HCT116 (cell line): ENCODE results near the gene CNTNAP2. TPM values are rescaled to one million over a fixed set of nuclear protein-coding genes. Genes with fewer than 3 reads are reported as not detected.

Experiments used
- ATAC-seq: fragments of 200-7000 bp; cut with Tn5 transposase; 2 replicates; pipeline ENCODE4 v1.9.1; 2020; ENCODE audit warnings: mild to moderate bottlenecking, moderate library complexity
- BruUV-seq: library from RNA; stranded (reverse); fragments of 400-500 nt; replicated peaks from 2 replicates; lab custom pipeline; 2021; lab: Mats Ljungman, UMichigan
- CTCF ChIA-PET: fragments of 300-600 bp; sonication (Branson Sonifier 250); formaldehyde crosslinking; loops from one replicate; lab custom pipeline; 2021; ENCODE audit warnings: antibody characterized with exemption; lab: Charles Lee
- POLR2A ChIA-PET: fragments of 300-600, 350-600 bp; sonication (Branson Sonifier 250); formaldehyde crosslinking; loops from one replicate; lab custom pipeline; 2021; ENCODE audit warnings: antibody characterized with exemption; lab: Charles Lee
- RAD21 ChIA-PET, 2 experiments: fragments of 300-600 bp; sonication (Branson Sonifier 250); formaldehyde crosslinking; loops; one replicate each; lab custom pipeline; 2023; ENCODE audit warnings: low total read pairs in 2 of 2; ENCODE audit not compliant: uncharacterized antibody in 2 of 2, unreplicated experiment in 2 of 2, low non-redundant PET in 1 of 2; lab: Charles Lee
- DNase-seq: peaks from one replicate; pipeline ENCODE4 v3.0.0-alpha.2; 2010; ENCODE audit warnings: low read depth, low spot score
- H2AFZ ChIP-seq: fragments of 200-600 bp; shearing (Covaris generic), sonication (generic); 2 replicates; pipeline ENCODE4 v1.6.1; 2017; ENCODE audit warnings: low read depth, mixed run types, mixed read lengths, antibody characterized with exemption, low read length; ENCODE audit not compliant: poor library complexity, severe bottlenecking
- H3K27ac ChIP-seq: 2 replicates; pipeline ENCODE4 v1.5.1; 2012; ENCODE audit warnings: low read depth, low read length
- H3K27me3 ChIP-seq: fragments of 200-600 bp; sonication (generic); 2 replicates; pipeline ENCODE4 v1.6.1; 2016; ENCODE audit warnings: mixed run types, low read length, mixed read lengths; ENCODE audit not compliant: insufficient read depth
- H3K36me3 ChIP-seq, 2 experiments: fragments of 200-500 bp in 1 of 2; fragments of 200-600 bp in 1 of 2; sonication (Bioruptor generic) in 1 of 2; sonication (generic) in 1 of 2; 2 replicates each; pipeline versions ENCODE4 v1.5.1 to v1.6.1; 2014 to 2016; ENCODE audit warnings: low read length in 2 of 2, inconsistent platforms in 1 of 2, mixed read lengths in 1 of 2, mixed run types in 1 of 2; ENCODE audit not compliant: insufficient read depth in 2 of 2, control insufficient read depth in 1 of 2
- H3K4me1 ChIP-seq, 2 experiments: fragments of 200-600 bp in 1 of 2; sonication (generic) in 1 of 2; 2 replicates each; pipeline versions ENCODE4 v1.5.1 to v1.6.1; 2012 to 2017; ENCODE audit warnings: low read length in 2 of 2, inconsistent platforms in 1 of 2, mild to moderate bottlenecking in 1 of 2, mixed read lengths in 1 of 2, mixed run types in 1 of 2, moderate library complexity in 1 of 2; ENCODE audit not compliant: insufficient read depth in 2 of 2, control insufficient read depth in 1 of 2
- H3K4me2 ChIP-seq: fragments of 200-600 bp; sonication (generic); 2 replicates; pipeline ENCODE4 v1.6.1; 2017; ENCODE audit warnings: mixed run types, low read length, mixed read lengths
- H3K4me3 ChIP-seq, 2 experiments: fragments of 200-600 bp in 1 of 2; sonication (generic) in 1 of 2; replicated peaks in 1 of 2; 2 replicates each; pipeline ENCODE4 v1.5.1; 2011 to 2016; ENCODE audit warnings: low read length in 2 of 2, control low read depth in 1 of 2, low read depth in 1 of 2, mild to moderate bottlenecking in 1 of 2, mixed read lengths in 1 of 2, mixed run types in 1 of 2
- H3K79me2 ChIP-seq: fragments of 200-600 bp; sonication (generic); 2 replicates; pipeline ENCODE4 v1.6.1; 2017; ENCODE audit warnings: mild to moderate bottlenecking, mixed run types, low read length, moderate library complexity, mixed read lengths; ENCODE audit not compliant: insufficient read depth
- H3K9ac ChIP-seq: fragments of 200-600 bp; sonication (generic); 2 replicates; pipeline ENCODE4 v1.6.1; 2016; ENCODE audit warnings: low read length, mixed read lengths
- H3K9me2 ChIP-seq: fragments of 200-600 bp; sonication (generic), shearing (Covaris generic); 2 replicates; pipeline ENCODE4 v1.6.1; 2017; ENCODE audit warnings: mixed run types, mild to moderate bottlenecking, moderate library complexity; ENCODE audit not compliant: insufficient read depth
- H3K9me3 ChIP-seq, 2 experiments: fragments of 200-500 bp in 1 of 2; fragments of 200-600 bp in 1 of 2; sonication (Bioruptor generic) in 1 of 2; sonication (generic) in 1 of 2; 2 replicates each; pipeline ENCODE4 v1.6.1; 2014 to 2017; ENCODE audit warnings: low read length in 2 of 2, mixed read lengths in 2 of 2, inconsistent platforms in 1 of 2, low read depth in 1 of 2, mild to moderate bottlenecking in 1 of 2, mixed run types in 1 of 2, moderate library complexity in 1 of 2; ENCODE audit not compliant: control insufficient read depth in 1 of 2, insufficient read depth in 1 of 2
- H4K20me1 ChIP-seq: fragments of 200-600 bp; sonication (generic), shearing (Covaris generic); 2 replicates; pipeline ENCODE4 v1.6.1; 2017; ENCODE audit warnings: mixed run types, mild to moderate bottlenecking, moderate library complexity; ENCODE audit not compliant: insufficient read depth
- EGR1 ChIP-seq: IDR thresholded peaks from 2 replicates; pipeline ENCODE4 v1.6.1; 2012; ENCODE audit warnings: low read depth
- ELF1 ChIP-seq: IDR thresholded peaks from 2 replicates; pipeline ENCODE4 v1.6.1; 2012; ENCODE audit warnings: low read depth, borderline replicate concordance
- FOSL1 ChIP-seq: IDR thresholded peaks from 2 replicates; pipeline ENCODE4 v1.6.1; 2012; ENCODE audit warnings: low read depth
- JUND ChIP-seq: IDR thresholded peaks from 2 replicates; pipeline ENCODE4 v1.6.1; 2012
- POLR2AphosphoS5 ChIP-seq: IDR thresholded peaks from 2 replicates; pipeline ENCODE4 v1.6.1; 2011; ENCODE audit warnings: mild to moderate bottlenecking, low read depth, low read length, moderate library complexity
- SIN3A ChIP-seq: IDR thresholded peaks from 2 replicates; pipeline ENCODE4 v1.6.1; 2012; ENCODE audit warnings: low read depth
- YY1 ChIP-seq: IDR thresholded peaks from 2 replicates; pipeline ENCODE4 v1.6.1; 2011; ENCODE audit warnings: low read length, low read depth, moderate library complexity, mild to moderate bottlenecking; ENCODE audit not compliant: insufficient replicate concordance; ENCODE audit errors: extremely low read depth
- ZFX ChIP-seq: fragments of 450-650 bp; IDR thresholded peaks from 2 replicates; pipeline ENCODE4 v1.6.1; 2017
- ZNF274 ChIP-seq: fragments of 200-500 bp; sonication (Bioruptor generic); IDR thresholded peaks from 2 replicates; pipeline ENCODE4 v1.6.1; 2014; ENCODE audit warnings: mild to moderate bottlenecking, low read depth, low read length, inconsistent platforms
- intact Hi-C: fragments of 100-400 bp; cut with micrococcal nuclease; formaldehyde crosslinking; loops from 2 replicates; pipeline ENCODE4 v1.10.0; 2022
- total RNA-seq: library from RNA; stranded (reverse); gene quantifications from one replicate; pipeline ENCODE4 v1.2.1, GENCODE V29; 2021; ENCODE audit not compliant: unreplicated experiment
- TF ChIP-seq, protein P1 (sequence below), 3 experiments: fragments of 200-600 bp in 1 of 3; sonication (generic) in 1 of 3; IDR thresholded peaks in 2 of 3; conservative IDR thresholded peaks in 1 of 3; 2 replicates each; pipeline ENCODE4 v1.5.1; 2012 to 2017; ENCODE audit warnings: low read depth in 2 of 3, low read length in 2 of 3, antibody characterized with exemption in 1 of 3, borderline replicate concordance in 1 of 3, control low read depth in 1 of 3, mild to moderate bottlenecking in 1 of 3, mixed read lengths in 1 of 3, mixed run types in 1 of 3, moderate library complexity in 1 of 3; ENCODE audit not compliant: insufficient read depth in 1 of 3
- TF ChIP-seq, protein P2 (sequence below): IDR thresholded peaks from 2 replicates; pipeline ENCODE4 v1.6.1; 2012

CNTNAP2 gene
- total RNA-seq, 1 experiment from 2014 or later = 0.37 TPM

DNA sequence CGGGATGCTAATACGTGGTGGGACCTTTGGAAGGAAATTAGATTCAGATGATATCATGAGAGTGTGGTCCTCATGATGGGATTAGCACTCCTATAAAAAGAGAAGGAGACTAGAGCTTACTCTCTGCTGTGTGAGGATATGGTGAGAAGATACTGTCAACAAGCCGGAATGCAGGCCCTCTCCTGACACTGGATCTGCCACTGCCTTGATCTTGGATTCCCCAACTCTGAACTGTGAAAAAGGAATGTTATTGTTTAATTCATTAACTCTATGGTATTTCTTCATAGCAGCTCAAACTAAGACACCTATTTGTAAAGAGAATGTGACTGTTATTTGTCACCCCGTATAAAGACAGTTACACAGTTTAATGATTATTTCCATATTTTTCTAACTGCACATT is 1246.5 kb downstream of the CNTNAP2 start:
- Histone ChIP-seq H4K20me1 (no peaks in the 10 kb centered on the region), H2AFZ (no peak overlapping the region), H3K4me2 (no peak overlapping the region), H3K4me1 (no peaks in the 10 kb centered on the region), H3K9me2 (no peaks in the 10 kb centered on the region), H3K27ac (no peak overlapping the region), H3K9me3 (peaks cover 8 to 23% of the 10 kb centered on the region in 2 experiments; a peak in 3 of 4 replicates), H3K79me2 (no peaks in the 10 kb centered on the region), H3K27me3 (no peaks in the 10 kb centered on the region), H3K9ac (no peak overlapping the region), H3K4me3 (no peak overlapping the region), H3K36me3 (no peaks in the 10 kb centered on the region)
- ChIA-PET RAD21 (no interaction called here), CTCF (no interaction called here), POLR2A (no interaction called here)
- ATAC-seq (no peak), DNase-seq (no peak)
- TF ChIP-seq EGR1 (no peak), JUND (no peak), ELF1 (no peak), FOSL1 (no peak), POLR2AphosphoS5 (no peak), SIN3A (no peak), ZFX (no peak), YY1 (no peak), ZNF274 (no peak)
- TF ChIP-seq, protein P1, sequence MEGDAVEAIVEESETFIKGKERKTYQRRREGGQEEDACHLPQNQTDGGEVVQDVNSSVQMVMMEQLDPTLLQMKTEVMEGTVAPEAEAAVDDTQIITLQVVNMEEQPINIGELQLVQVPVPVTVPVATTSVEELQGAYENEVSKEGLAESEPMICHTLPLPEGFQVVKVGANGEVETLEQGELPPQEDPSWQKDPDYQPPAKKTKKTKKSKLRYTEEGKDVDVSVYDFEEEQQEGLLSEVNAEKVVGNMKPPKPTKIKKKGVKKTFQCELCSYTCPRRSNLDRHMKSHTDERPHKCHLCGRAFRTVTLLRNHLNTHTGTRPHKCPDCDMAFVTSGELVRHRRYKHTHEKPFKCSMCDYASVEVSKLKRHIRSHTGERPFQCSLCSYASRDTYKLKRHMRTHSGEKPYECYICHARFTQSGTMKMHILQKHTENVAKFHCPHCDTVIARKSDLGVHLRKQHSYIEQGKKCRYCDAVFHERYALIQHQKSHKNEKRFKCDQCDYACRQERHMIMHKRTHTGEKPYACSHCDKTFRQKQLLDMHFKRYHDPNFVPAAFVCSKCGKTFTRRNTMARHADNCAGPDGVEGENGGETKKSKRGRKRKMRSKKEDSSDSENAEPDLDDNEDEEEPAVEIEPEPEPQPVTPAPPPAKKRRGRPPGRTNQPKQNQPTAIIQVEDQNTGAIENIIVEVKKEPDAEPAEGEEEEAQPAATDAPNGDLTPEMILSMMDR (IDR thresholded peaks at IDR 0.05 in 2 of 3, conservative IDR thresholded peaks at IDR 0.05 in 1 of 3; ENCODE audit: borderline replicate concordance in 1 of 3, insufficient read depth in 1 of 3, low read depth in 2 of 3, low read length in 2 of 3) = no peak
- TF ChIP-seq, protein P2, sequence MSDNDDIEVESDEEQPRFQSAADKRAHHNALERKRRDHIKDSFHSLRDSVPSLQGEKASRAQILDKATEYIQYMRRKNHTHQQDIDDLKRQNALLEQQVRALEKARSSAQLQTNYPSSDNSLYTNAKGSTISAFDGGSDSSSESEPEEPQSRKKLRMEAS = no peak
- no TSS peak for BruUV-seq
- intact Hi-C loops = no loop called here
